ENCODE data around the gene OR8B3.

DNA sequence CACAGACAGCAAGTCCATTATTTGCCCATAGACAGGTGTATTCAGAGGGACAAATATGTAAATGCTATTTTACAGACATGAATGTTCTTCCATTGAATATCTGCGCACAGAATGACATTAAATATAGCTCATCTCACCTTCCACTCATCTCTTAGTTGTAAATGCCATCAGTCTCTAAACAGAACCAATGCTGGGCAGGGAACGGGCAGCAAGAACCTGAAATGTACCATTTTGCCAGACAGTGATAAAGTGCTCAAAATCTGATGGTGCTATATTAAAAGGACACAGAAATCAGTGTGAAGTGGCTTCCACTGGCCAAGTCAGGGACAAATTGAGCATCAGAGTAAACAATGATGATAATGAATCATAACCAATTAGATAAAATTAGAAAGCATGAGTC is 35.9 kb upstream of the OR8B3 start:
- TF ChIP-seq, protein P1, sequence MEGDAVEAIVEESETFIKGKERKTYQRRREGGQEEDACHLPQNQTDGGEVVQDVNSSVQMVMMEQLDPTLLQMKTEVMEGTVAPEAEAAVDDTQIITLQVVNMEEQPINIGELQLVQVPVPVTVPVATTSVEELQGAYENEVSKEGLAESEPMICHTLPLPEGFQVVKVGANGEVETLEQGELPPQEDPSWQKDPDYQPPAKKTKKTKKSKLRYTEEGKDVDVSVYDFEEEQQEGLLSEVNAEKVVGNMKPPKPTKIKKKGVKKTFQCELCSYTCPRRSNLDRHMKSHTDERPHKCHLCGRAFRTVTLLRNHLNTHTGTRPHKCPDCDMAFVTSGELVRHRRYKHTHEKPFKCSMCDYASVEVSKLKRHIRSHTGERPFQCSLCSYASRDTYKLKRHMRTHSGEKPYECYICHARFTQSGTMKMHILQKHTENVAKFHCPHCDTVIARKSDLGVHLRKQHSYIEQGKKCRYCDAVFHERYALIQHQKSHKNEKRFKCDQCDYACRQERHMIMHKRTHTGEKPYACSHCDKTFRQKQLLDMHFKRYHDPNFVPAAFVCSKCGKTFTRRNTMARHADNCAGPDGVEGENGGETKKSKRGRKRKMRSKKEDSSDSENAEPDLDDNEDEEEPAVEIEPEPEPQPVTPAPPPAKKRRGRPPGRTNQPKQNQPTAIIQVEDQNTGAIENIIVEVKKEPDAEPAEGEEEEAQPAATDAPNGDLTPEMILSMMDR (IDR thresholded peaks at IDR 0.05): no peak
- no peak for TF ChIP-seq POLR2A (IDR thresholded peaks at IDR 0.05)
